ENCODE results near the gene MINDY4.
"Not testable (repeated sequence)": the region's sequence is repeated elsewhere in the genome, so short reads cannot be mapped to it uniquely, and the experiment has no call there.

MINDY4 gene

GRCh38 chr7:30804078-30804661, 33.0 kb downstream of the MINDY4 start:
- no peak for TF ChIP-seq JUND (IDR thresholded peaks at IDR 0.05; ENCODE audit: low read depth)
- DNase-seq (ENCODE audit: low read depth in 1 of 2, low spot score in 1 of 2) = peak in 1 of 2 experiments; percentile 63
- in situ Hi-C loops (cut with HindIII; ENCODE audit: low pct_unique_long_range_greater_than_20kb, low sequenced_read_pairs) = no loop called here

GRCh38 chr7:30805081-30805691, 34.0 kb downstream of the MINDY4 start:
- in situ Hi-C loops (cut with HindIII; ENCODE audit: low pct_unique_long_range_greater_than_20kb, low sequenced_read_pairs) = no loop called here
- DNase-seq (ENCODE audit: low read depth in 1 of 2, low spot score in 1 of 2) = no peak
- TF ChIP-seq JUND (IDR thresholded peaks at IDR 0.05; ENCODE audit: low read depth) = no peak

GRCh38 chr7:30805931-30806330, 34.7 kb downstream of the MINDY4 start:
- TF ChIP-seq JUND (IDR thresholded peaks at IDR 0.05; ENCODE audit: low read depth) = no peak
- in situ Hi-C loops (cut with HindIII; ENCODE audit: low pct_unique_long_range_greater_than_20kb, low sequenced_read_pairs) = no loop called here
- no peak for DNase-seq (ENCODE audit: low read depth in 1 of 2, low spot score in 1 of 2)

GRCh38 chr7:30807477-30807876, 36.3 kb downstream of the MINDY4 start:
- in situ Hi-C loops (cut with HindIII; ENCODE audit: low pct_unique_long_range_greater_than_20kb, low sequenced_read_pairs); DNase-seq (ENCODE audit: low read depth in 1 of 2, low spot score in 1 of 2): not testable (repeated sequence)

GRCh38 chr7:30807941-30808340, 36.7 kb downstream of the MINDY4 start:
- in situ Hi-C loops (cut with HindIII; ENCODE audit: low pct_unique_long_range_greater_than_20kb, low sequenced_read_pairs); DNase-seq (ENCODE audit: low read depth in 1 of 2, low spot score in 1 of 2): not testable (repeated sequence)

GRCh38 chr7:30810986-30811385, 39.8 kb downstream of the MINDY4 start:
- in situ Hi-C loops (cut with HindIII; ENCODE audit: low pct_unique_long_range_greater_than_20kb, low sequenced_read_pairs) = no loop called here
- no peak for TF ChIP-seq JUND (IDR thresholded peaks at IDR 0.05; ENCODE audit: low read depth)
- no peak for DNase-seq (ENCODE audit: low read depth in 1 of 2, low spot score in 1 of 2)

- in situ Hi-C loops (cut with HindIII; ENCODE audit: low pct_unique_long_range_greater_than_20kb, low sequenced_read_pairs) = no loop called here
- no peak for TF ChIP-seq JUND (IDR thresholded peaks at IDR 0.05; ENCODE audit: low read depth)
- DNase-seq (ENCODE audit: low read depth in 1 of 2, low spot score in 1 of 2) = no peak
These were observed 41.5 kb downstream of the MINDY4 start for GRCh38 chr7:30812676-30813075.

GRCh38 chr7:30813466-30813865, 42.2 kb downstream of the MINDY4 start:
- no peak for TF ChIP-seq JUND (IDR thresholded peaks at IDR 0.05; ENCODE audit: low read depth)
- DNase-seq (ENCODE audit: low read depth in 1 of 2, low spot score in 1 of 2) = no peak
- in situ Hi-C loops (cut with HindIII; ENCODE audit: low pct_unique_long_range_greater_than_20kb, low sequenced_read_pairs) = no loop called here

GRCh38 chr7:30814700-30815387, 43.6 kb downstream of the MINDY4 start:
- in situ Hi-C loops (cut with HindIII; ENCODE audit: low pct_unique_long_range_greater_than_20kb, low sequenced_read_pairs) = no loop called here
- DNase-seq (ENCODE audit: low read depth in 1 of 2, low spot score in 1 of 2) = no peak
- TF ChIP-seq JUND (IDR thresholded peaks at IDR 0.05; ENCODE audit: low read depth) = no peak

- TF ChIP-seq JUND (IDR thresholded peaks at IDR 0.05; ENCODE audit: low read depth) = no peak
- no peak for DNase-seq (ENCODE audit: low read depth in 1 of 2, low spot score in 1 of 2)
- in situ Hi-C loops (cut with HindIII; ENCODE audit: low pct_unique_long_range_greater_than_20kb, low sequenced_read_pairs) = no loop called here
These were observed 44.2 kb downstream of the MINDY4 start for GRCh38 chr7:30815388-30815854.

- in situ Hi-C loops (cut with HindIII; ENCODE audit: low pct_unique_long_range_greater_than_20kb, low sequenced_read_pairs) = no loop called here
- no peak for TF ChIP-seq JUND (IDR thresholded peaks at IDR 0.05; ENCODE audit: low read depth)
- no peak for DNase-seq (ENCODE audit: low read depth in 1 of 2, low spot score in 1 of 2)
These were observed 44.9 kb downstream of the MINDY4 start for GRCh38 chr7:30815951-30816644.

- no peak for DNase-seq (ENCODE audit: low read depth in 1 of 2, low spot score in 1 of 2)
- no peak for TF ChIP-seq JUND (IDR thresholded peaks at IDR 0.05; ENCODE audit: low read depth)
- in situ Hi-C loops (cut with HindIII; ENCODE audit: low pct_unique_long_range_greater_than_20kb, low sequenced_read_pairs) = no loop called here
These were observed 45.6 kb downstream of the MINDY4 start for GRCh38 chr7:30816645-30817370.

All from T47D (cell line).